ENCODE results near the gene CBX5. TPM values are rescaled to one million over a fixed set of nuclear protein-coding genes. Genes with fewer than 3 reads are reported as not detected.

Gene CBX5
- total and polyA plus RNA-seq, 10 of the 15 experiments (the other 5 are each of a cell fraction or from before 2014, with no cell fraction given), result 46.7 to 138 (median 74.6) TPM

- TF ChIP-seq MLLT1 (IDR thresholded peaks at IDR 0.05) (no peak), PML (IDR thresholded peaks at IDR 0.05; ENCODE audit: low read length) (no peak), ZNF207 (IDR thresholded peaks at IDR 0.05; ENCODE audit: borderline replicate concordance) (no peak), ZBTB4 (CRISPR knock-in tag; IDR thresholded peaks at IDR 0.05) (no peak), SPI1 (IDR thresholded peaks at IDR 0.05; ENCODE audit: borderline replicate concordance, insufficient read depth, low read depth, low read length) (no peak), ATF3 (IDR thresholded peaks at IDR 0.05; ENCODE audit: borderline replicate concordance, extremely low read depth, low read depth, low read length) (no peak), ZNF687 (IDR thresholded peaks at IDR 0.05) (no peak), SUPT20H (IDR thresholded peaks at IDR 0.05; ENCODE audit: borderline replicate concordance, control insufficient read depth, low read depth, low read length) (no peak), MXI1 (IDR thresholded peaks at IDR 0.05; ENCODE audit: low read depth, low read length) (no peak), TARDBP (IDR thresholded peaks at IDR 0.05; ENCODE audit: borderline replicate concordance) (no peak), MEF2B (IDR thresholded peaks at IDR 0.05; ENCODE audit: partially characterized antibody, poor library complexity, severe bottlenecking) (no peak), SRF (IDR thresholded peaks at IDR 0.05; ENCODE audit: low read depth in 2 of 2, low read length in 2 of 2) (no peak), MAX (IDR thresholded peaks at IDR 0.05; ENCODE audit: low read depth, low read length) (no peak), SMAD5 (IDR thresholded peaks at IDR 0.05; ENCODE audit: low read depth) (no peak), ZBTB11 (CRISPR knock-in tag; IDR thresholded peaks at IDR 0.05) (no peak)
These were observed 88.3 kb downstream of the CBX5 start (continued) for GRCh38 chr12:54191550-54192022.

Measured in GM12878 (cell line).